HG02798 (cell line): ENCODE measurements around the gene FAM177A1.
"Not testable (repeated sequence)": the region's sequence is repeated elsewhere in the genome, so short reads cannot be mapped to it uniquely, and the experiment has no call there.

Source experiments
- ATAC-seq: cut with Tn5 transposase; IDR thresholded peaks from one replicate; pipeline ENCODE4 v1.9.1; 2021; ENCODE audit warnings: mild to moderate bottlenecking; ENCODE audit not compliant: unreplicated experiment, poor library complexity

FAM177A1 gene, protein sequence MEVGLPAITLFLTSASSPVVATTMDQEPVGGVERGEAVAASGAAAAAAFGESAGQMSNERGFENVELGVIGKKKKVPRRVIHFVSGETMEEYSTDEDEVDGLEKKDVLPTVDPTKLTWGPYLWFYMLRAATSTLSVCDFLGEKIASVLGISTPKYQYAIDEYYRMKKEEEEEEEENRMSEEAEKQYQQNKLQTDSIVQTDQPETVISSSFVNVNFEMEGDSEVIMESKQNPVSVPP

DNA sequence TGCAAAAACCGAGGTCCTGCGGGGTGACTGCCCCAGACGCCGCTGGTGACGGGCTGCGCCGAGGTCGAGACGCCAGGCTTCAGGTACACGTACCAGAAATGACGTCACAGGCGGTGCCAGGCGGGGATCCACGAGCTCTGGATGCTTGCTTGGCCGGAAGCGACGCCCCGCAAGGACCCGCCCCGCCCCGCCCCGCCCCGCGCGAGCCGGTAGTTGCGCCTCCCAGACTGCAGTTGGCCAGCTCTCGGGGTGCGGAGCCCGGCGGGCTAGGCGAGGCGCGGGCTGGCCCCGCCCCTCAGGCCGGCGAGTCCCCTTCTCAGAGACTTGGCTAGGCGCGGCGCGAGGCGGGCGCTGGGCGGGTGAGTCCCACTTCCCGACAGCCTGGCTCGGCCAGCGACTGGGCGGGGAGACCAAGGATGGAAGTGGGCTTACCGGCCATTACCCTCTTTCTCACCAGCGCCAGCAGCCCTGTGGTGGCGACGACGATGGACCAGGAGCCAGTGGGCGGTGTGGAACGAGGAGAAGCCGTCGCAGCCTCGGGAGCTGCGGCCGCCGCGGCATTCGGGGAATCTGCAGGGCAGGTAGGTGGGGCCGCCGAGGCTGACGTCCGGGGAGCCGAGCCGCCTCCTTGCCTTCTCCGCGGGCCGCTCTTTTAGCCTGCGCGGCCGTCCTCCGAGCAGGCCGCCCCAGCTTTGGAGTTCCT, at the start of gene FAM177A1:
FAM177A1 (plus strand) TSS at position 225 of the 703 bp plus-strand sequence; CDS start at position 417, 192 bp downstream.
- peak; percentile 96 for ATAC-seq

DNA sequence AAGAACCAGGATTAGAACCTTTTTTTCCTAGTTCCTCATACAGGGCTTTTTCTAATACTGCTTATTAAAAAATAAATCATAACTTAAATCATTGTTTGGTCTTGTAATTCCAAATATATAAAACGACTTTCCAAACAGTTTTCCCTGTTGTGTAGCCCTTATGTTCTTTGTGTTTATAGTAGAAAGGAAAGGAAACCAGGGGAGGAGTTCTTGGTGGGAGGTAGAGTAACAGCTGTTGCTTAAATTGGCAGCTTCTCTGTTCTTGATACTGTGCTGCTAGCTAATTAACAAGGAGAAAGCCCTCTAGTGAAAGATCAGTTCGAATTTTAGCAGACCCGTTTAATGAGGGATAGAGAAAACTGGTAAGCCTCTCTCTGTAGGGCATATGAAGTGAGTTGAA, 48.3 kb upstream of the FAM177A1 start:
- ATAC-seq = no peak

DNA sequence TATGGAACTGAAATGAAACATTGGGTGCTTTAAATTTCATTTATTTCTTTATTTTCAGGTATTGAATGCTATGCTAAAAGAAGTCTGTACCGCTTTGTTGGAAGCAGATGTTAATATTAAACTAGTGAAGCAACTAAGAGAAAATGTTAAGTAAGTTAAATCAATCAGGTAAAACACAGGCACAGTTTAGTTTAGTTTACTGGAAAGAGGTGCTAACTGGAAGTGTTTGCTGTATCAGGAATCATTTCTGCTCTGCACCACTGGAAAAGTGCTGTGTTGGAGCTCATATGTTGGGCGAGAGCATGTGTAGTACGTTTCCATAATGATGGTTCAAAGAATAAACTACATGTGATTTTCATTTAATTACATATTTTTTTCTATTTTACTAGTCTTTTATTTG, 46.6 kb upstream of the FAM177A1 start:
- no peak for ATAC-seq

DNA sequence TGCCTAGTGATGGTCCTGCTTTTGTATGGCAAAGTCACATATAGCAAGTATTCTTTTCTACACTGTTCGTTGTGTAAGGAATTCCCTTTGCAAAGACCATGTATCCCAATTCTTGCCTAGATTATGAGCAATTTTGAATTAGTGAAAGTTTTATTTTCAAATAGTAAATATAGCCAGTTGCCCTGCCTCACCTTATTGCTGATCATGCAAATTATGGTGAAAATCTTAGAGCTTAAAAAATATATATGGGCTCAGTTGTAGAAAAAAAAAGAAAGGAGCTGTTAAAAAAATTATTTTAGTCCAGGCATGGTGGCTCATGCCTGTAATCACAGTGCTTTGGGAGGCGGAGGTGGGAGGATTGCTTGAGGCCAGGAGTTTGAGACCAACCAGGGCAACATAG, 44.5 kb upstream of the FAM177A1 start:
- ATAC-seq = no peak

DNA sequence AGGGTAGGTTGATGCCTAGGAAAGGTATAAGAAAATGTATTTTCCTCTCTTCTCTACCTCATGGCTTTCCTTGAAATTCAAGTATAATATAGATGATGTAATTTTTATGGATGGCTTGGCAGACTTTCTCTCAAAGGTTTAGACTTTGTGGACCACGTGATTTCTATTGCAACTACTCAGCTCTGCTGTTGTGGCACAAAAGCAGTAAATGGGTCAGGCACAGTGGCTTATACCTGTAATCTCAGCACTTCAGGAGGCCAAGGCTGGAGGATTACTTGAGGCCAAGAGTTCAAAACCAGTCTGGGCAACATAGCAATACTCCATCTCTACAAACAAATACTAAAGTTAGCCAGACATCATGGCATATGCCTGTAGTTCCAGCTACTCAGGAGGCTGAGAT, 41.2 kb upstream of the FAM177A1 start:
- ATAC-seq = no peak

DNA sequence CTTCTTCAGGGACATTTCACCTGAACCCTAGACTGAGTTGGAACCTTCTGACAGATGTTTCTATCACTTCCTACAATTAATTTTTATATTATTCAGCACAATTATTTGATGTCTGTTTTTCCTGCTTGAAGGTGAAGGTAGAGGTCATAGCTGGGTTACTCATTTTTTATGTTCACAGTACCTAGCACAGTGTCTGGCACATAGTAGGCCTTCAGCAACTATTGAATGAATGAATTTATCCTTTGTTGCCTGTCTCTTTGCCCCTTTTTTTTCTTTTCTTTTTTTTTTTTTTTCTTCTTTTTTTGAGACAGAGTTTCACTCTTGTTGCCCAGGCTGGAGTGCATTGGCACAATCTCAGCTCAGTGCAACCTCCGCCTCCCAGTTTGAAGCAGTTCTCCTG, 29.5 kb upstream of the FAM177A1 start:
- ATAC-seq = no peak

DNA sequence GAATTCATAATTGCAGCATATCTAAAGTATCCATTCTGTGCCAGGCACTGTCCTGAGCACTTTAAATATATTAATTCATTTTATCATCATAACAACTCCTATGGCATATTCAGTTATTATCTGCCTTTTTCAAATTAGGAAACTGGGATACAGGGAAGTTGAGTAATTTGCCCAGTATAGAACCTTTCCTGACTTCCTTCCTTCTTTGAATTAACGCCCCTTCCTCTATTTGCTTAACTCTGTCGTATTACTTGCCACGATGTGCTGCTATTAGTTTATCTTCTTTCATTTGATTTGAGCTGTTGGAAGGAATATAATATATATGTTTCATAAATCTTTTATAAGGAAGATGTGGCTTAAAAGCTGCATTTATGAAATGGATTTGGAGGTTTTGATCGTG, 25.4 kb upstream of the FAM177A1 start:
- no peak for ATAC-seq

DNA sequence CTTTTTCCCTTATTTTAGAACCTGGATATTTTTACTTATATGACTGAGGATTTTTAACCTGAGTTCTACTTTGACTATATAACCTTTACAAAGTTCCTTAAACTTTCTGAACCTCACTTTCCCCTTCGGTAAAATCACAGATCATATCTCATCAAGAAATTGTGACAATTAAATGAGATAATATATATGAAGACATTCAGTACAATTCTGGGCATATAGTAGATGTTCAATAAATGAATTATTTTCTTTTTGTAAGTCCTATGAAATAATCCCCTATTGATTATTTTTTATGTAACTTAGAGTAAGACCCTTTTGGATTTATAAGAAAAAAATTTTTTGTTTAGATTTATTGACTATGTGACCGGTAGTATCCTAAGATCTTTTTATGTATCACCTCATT, 17.6 kb upstream of the FAM177A1 start:
- ATAC-seq = no peak

DNA sequence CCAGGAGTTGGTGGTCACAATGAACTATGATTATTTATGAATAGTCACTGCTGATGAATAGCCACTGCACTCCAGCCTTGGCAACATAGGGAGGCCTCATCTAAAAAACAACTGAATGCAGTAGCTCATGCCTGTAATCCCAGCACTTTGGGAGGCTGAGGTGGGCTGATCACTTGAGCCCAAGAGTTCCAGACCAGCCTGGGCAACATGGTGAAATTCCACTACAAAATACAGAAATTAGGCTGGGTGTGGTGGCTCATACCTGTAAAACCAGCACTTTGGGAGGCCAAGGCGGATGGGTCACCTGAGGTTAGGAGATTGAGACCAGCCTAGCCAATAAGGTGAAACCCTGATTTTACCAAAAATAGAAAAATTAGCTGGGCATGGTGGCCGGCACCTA, 13.5 kb upstream of the FAM177A1 start:
- ATAC-seq = no peak

DNA sequence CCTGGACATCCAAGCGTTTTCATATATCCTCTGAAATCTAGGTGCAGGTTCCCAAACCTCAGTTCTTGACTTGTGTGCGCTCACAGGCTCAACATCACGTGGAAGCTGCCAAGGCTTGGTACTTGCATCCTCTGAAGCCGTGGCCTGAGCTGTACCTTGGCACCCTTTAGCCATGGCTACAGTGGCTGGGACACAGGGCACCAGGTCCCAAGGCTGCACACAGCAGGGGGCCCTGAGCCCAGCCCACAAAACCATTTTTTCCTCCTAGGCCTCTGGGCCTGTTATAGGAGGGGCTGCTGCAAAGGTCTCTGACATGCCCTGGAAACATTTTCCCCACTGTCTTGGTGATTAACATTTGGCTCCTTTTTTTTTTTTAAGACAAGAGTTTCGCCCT, 11.6 kb upstream of the FAM177A1 start:
- ATAC-seq = no peak

DNA sequence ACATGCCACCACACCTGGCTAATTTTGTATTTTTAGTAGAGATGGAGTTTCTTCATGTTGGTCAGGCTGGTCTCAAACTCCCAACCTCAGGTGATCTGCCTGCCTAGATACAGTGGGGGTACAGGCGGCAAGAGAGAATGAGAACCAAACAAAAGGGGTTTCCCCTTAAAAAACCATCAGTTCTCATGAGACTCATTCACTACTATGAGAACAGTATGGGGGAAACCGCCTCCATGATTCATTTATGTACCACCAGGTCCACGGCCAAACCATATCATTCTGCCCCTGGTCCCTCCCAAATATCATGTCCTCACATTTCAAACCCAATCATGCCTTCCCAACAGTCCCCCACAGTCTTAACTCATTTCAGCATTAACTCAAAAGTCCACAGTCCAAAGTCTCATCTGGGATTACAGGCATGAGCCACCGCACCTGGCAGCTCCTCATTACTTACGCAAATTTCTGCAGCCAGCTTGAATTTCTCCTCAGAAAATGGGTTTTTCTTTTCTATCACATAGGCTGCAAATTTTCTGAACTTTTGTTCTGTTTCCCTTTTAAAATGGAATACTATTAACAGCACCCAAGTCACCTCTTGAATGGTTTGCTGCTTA, 11.0 kb upstream of the FAM177A1 start:
- ATAC-seq = not testable (repeated sequence)

DNA sequence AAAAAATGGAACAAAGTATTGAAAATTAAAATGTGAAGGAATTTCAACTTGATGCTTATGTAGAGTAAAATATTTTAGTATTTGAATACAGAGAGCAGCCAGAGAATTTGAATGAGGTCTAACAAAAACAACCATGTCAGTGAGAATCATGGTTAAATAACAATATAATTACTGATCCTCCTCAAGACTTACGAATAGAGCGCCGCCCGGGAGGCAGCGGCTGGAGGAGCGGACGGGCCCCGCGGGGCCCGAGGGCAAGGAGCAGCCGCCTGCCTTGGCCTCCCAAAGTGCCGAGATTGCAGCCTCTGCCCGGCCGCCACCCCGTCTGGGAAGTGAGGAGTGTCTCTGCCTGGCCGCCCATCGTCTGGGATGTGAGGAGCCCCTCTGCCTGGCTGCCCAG, 7.8 kb upstream of the FAM177A1 start:
- not testable (repeated sequence) for ATAC-seq

DNA sequence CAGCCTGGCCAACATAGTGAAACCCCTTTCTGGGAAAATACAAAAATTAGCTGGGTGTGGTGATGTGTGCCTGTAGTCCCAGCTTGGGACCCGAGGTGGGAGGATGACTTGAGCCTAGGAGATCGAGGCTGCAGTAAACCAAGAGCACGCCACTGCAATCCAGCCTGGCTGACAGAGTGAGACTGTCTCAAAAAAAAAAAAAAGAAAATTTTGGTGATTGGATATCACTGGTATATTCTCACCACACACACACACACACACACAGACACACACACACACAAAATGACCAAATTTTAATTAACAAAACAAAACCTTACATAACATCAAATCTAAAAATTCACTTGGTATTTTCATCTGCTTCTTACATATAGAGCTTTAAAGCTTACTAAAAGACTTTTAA, 3.4 kb upstream of the FAM177A1 start:
- ATAC-seq = no peak

DNA sequence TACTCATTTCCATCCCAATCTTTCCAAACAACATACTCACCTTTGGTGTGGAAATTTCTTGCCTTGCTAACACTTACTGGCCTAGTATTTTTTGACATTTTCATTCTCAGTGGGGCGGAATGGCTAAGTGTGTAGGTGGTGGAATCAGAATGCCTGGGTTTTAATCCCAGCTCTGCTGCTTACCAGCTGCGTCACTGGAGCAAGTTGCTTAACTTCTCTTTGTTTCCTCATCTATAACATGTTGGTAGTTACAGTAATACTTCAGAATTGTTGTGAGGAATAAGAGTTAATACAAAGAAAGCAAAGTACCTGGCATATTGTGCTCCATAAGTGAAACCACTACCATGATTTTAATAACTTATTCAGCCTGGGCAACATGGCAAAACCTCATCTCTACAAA, 3.0 kb upstream of the FAM177A1 start:
- no peak for ATAC-seq

DNA sequence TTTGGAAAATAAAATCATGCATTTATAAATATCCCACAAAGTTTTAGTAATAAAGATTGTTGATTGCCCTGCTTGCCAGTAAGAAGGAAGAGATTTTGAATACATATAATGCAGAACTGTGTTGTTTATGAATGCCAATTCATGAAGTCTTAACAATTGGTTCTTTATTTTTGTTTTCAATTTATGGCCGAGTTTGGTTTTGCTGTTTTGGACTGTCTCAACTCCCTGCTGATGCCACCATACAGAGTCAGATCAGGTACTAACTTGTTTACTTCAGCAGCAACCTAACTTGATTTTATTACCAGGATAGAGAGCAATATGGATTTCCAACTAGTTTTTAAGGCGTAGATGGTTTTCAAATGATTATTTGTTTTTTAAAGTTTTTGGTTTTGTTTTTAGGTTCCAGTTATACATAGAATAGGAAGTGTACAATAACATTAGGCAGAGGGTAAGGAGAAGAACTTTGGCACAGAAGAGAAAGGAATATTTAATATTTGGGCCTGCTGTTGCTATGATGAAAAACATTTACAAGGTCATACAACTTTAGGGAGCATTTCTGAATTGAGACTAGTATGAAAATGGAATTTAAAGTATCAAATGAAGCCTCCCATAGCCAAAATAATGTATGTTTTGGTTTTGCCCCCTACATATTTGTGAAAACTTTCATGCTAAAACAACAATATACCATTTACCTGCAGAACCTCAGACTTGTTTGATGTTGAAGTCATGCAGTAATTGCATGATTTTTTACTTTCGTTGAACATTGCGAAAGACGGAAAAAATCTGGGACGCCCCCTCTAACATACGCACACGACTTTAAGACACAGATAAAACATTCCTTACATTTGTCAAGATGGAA, 904 bp upstream of the FAM177A1 start:
- no peak for ATAC-seq

DNA sequence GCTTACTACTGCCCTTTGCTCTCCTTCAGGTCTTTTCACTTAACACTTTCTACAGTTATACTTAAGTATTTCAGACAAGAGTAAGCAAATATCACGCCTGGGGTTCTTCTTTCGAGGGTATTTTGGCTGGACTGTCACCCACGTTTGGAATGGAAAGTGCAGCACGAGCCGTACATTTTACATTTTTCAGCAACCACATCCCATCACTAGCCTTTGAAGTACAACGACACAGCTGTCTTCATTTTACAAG, 349 bp upstream of the FAM177A1 start:
- ATAC-seq = no peak

DNA sequence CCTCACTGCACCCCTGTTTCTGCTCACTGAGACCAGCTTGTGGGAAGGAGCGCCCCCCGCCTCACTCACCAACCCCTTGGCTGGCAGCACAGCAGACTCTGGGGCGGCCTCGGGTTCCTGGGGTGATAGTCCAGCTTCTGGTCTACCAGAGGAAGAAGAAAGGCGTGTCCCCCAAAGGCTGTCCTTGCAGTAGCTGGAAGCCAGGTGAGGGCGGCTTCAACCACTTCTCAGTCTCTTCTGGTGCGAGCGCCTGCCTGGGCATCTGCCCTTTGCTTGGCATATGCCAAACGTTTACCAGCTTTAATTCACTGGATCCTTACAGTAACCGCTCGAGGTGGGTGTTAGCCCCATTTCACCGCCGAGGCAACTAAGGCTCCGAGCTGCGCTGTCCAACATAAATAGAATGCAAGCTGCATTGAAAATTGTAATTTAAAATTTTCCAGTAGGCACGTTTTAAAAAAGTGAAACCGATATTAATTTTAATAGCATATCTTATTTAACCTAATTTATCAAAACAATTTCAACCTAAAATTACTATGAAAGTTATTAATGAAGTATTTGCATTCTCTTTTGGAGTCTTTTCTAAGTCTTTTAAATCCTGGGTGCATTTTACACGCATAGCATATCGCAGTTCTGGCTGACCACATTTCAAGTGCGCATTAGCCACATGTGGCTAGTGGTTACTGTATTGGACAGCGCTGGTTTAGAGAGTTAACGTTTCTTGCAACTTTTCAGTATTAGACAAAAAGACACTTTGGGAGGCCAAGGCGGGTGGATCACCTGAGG, 872 bp downstream of the FAM177A1 start:
- peak; percentile 20 for ATAC-seq

DNA sequence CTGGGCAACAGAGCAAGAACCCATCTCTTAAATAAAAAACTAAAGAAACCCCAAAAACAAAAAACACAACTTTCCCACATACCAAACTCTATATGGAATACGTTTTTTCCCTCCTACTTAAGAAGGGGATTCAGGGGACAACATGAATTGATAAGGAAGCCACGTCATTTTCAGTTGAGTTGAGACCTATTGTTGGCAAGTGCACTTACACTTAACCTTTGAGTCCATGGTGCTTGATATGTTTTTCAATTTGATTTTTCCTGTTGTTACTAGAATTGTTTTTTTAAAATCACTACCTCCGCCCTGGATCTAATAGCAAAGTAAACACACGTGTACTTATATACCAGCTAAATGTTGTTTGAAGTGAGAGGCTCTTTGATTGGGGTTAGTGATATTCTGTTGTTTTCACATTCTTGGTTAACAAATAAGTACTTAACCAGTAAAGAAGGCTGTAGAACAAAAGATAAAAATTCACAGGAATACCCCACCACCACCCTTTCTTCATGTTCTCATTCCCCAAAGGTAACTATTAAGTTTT, 2.0 kb downstream of the FAM177A1 start:
- no peak for ATAC-seq

DNA sequence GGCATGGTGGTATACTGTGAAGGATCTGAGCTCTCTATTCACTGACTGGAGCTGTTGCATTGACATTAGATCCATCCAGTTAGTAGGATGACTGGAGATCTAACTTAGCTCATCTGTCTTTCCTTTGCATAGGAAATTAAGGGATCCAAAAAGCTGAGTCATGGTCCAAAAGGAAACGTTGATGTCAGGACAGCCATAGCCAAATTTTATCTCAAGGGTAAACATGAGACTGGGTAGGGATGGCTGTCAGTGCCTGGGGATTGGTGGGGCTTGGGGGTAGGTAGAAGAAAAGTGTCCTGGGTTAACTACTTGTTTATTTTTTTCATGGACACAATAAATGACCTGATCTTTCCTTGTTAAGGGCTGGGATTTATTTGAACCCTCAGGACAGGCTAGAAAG, 4.6 kb downstream of the FAM177A1 start:
- no peak for ATAC-seq

DNA sequence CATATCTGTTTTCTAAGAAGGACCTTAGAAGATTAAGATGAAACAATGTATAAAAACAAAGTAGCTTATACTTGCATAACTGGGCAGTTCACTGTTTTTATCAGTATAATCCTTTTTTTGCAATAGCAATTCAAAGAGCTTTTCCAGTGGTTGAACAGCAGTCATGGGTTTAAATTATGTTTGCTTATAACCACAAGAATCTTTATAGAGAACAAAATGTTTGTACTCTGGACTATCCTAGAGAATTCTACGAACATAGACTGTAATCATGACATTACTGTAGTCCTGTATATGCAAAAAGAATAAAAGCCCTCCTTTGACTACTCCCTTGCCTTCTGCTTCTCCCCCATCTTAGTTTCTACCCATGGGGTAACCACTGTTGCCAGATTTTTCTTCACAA, 5.7 kb downstream of the FAM177A1 start:
- ATAC-seq = no peak
